Esophagus (tissue), 2 donors: Measurements from ENCODE around the gene SRC. TPM values are rescaled to one million over a fixed set of nuclear protein-coding genes. Genes with fewer than 3 reads are reported as not detected.
"Not testable (repeated sequence)": the region's sequence is repeated elsewhere in the genome, so short reads cannot be mapped to it uniquely, and the experiment has no call there.

Source experiments
- H3K27ac ChIP-seq, 2 donors: one replicate each; pipeline ENCODE4 v1.5.1; 2013; ENCODE audit warnings: low read depth in 2 of 2, mild to moderate bottlenecking in 2 of 2, inconsistent platforms in 1 of 2, low read length in 1 of 2, moderate library complexity in 1 of 2
- H3K27me3 ChIP-seq, 2 donors: one replicate each; pipeline ENCODE4 v1.6.1; 2013; ENCODE audit warnings: low read length in 2 of 2, control low read depth in 1 of 2, mild to moderate bottlenecking in 1 of 2; ENCODE audit not compliant: insufficient read depth in 2 of 2, control insufficient read depth in 1 of 2
- H3K36me3 ChIP-seq, 2 donors: one replicate each; pipeline ENCODE4 v1.6.1; 2013; ENCODE audit warnings: low read length in 1 of 2; ENCODE audit not compliant: control insufficient read depth in 2 of 2, insufficient read depth in 2 of 2
- H3K4me1 ChIP-seq, 2 donors: one replicate each; pipeline ENCODE4 v1.6.1; 2013; ENCODE audit warnings: low read length in 1 of 2; ENCODE audit not compliant: control insufficient read depth in 2 of 2, insufficient read depth in 2 of 2
- H3K4me3 ChIP-seq, 2 donors: one replicate each; pipeline ENCODE4 v1.5.1; 2013; ENCODE audit warnings: low read length in 2 of 2, mild to moderate bottlenecking in 2 of 2, low read depth in 1 of 2, moderate library complexity in 1 of 2
- H3K9me3 ChIP-seq, 2 donors: one replicate each; pipeline ENCODE4 v1.6.1; 2013; ENCODE audit warnings: mild to moderate bottlenecking in 2 of 2, low read depth in 1 of 2, low read length in 1 of 2, moderate library complexity in 1 of 2; ENCODE audit not compliant: control insufficient read depth in 2 of 2, insufficient read depth in 1 of 2
- WGBS, 2 donors: extraction: QIAGEN DNeasy Blood & Tissue Kit; methylation state at CpG; one replicate each; pipeline ENCODE4 v1.1.7; 2013; 5-methylcytosine and 5-hydroxymethylcytosine counted together
- polyA plus RNA-seq, 2 donors: library from polyadenylated mRNA; stranded (reverse); fragments of 200-250 nt; gene quantifications; one replicate each; pipeline ENCODE4 v1.2.3, GENCODE V29; 2013
- donor health status: healthy with polysubstance abuse.
- donor health status: Bipolar disorder and iron deficiency.

SRC gene
- polyA plus RNA-seq, 2 donors = 26.9 to 59.4 TPM

DNA sequence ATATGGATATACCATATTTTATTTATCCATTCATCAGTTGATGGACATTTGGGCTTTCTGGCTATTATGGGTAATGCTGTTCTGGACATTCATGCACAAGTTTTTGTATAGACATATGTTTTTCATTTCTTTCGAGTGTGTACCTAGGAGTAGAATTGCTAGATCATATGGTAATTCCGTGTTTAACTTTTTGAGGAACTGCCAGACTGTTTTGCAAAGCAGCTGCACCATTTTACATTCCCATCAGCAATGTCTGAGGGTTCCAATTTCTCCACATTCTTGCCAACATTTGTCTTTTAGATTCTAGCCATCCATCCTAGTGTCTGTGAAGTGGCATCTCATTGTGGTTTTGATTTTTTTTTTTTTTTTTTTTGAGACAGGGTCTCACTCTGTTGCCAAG lies 20.8 kb downstream of the SRC start:
- peaks cover 0 to 13% of the 10 kb centered on the region in 2 donors for H3K36me3 ChIP-seq
- no peak overlapping the region for H3K4me3 ChIP-seq
- no peaks in the 10 kb centered on the region for H3K9me3 ChIP-seq
- 50 to 62% methylated on average over 2 of the region's 2 CpGs for WGBS, 2 donors
- H3K27ac ChIP-seq = no peak overlapping the region
- no peaks in the 10 kb centered on the region for H3K4me1 ChIP-seq
- H3K27me3 ChIP-seq = no peaks in the 10 kb centered on the region

GRCh38 chr20:37369846-37370245 lies 23.9 kb downstream of the SRC start:
- H3K4me1 ChIP-seq = no peaks in the 10 kb centered on the region
- no peaks in the 10 kb centered on the region for H3K27me3 ChIP-seq
- WGBS, 2 donors = 94 to 97% methylated on average over 8 of the region's 8 CpGs
- no peak overlapping the region for H3K4me3 ChIP-seq
- H3K36me3 ChIP-seq = peaks cover 0 to 2% of the 10 kb centered on the region in 2 donors
- H3K27ac ChIP-seq = no peak overlapping the region
- no peaks in the 10 kb centered on the region for H3K9me3 ChIP-seq

DNA sequence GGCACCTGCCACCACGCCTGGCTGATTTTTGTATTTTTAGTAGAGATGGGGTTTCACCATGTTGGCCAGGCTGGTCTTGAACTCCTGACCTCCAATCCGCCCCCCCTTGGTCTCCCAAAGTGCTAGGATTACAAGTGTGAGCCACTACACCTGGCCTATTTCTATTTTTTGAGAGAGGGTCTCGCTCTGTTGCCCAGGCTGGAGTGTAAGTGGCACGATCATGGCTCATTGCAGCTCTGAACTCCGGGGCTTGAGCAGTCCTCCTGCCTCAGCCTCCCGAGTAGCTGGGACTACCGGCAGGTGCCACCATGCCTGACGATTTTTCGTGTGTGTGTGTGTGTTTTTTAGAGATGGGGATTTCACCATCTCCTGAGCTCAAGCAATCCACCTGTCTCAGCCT lies 25.9 kb downstream of the SRC start:
- 91 to 93% methylated on average over 9 of the region's 9 CpGs for WGBS, 2 donors
- H3K36me3 ChIP-seq = not testable (repeated sequence)

GRCh38 chr20:37372441-37372840 lies 26.5 kb downstream of the SRC start:
- Histone ChIP-seq H3K36me3 (no peaks in the 10 kb centered on the region), H3K4me3 (no peak overlapping the region), H3K4me1 (no peaks in the 10 kb centered on the region), H3K27ac (no peak overlapping the region), H3K27me3 (no peaks in the 10 kb centered on the region), H3K9me3 (no peaks in the 10 kb centered on the region)
- 76 to 90% methylated on average over 3 of the region's 3 CpGs for WGBS, 2 donors

More for the DNA sequence above, 25.9 kb downstream of the SRC start:
- not testable (repeated sequence) for H3K27ac ChIP-seq, H3K4me3 ChIP-seq, H3K27me3 ChIP-seq, H3K9me3 ChIP-seq, H3K4me1 ChIP-seq

GRCh38 chr20:37373020-37373598 lies 27.2 kb downstream of the SRC start:
- H3K4me3 ChIP-seq = no peak overlapping the region
- H3K4me1 ChIP-seq = no peaks in the 10 kb centered on the region
- H3K27ac ChIP-seq = no peak overlapping the region
- H3K27me3 ChIP-seq = no peaks in the 10 kb centered on the region
- no peaks in the 10 kb centered on the region for H3K36me3 ChIP-seq
- WGBS, 2 donors = 85 to 88% methylated on average over 10 of the region's 10 CpGs
- H3K9me3 ChIP-seq = no peaks in the 10 kb centered on the region

- H3K27ac ChIP-seq = no peak overlapping the region
- H3K4me3 ChIP-seq = no peak overlapping the region
- no peaks in the 10 kb centered on the region for H3K36me3 ChIP-seq
- WGBS, 2 donors = 91 to 96% methylated on average over 4 of the region's 4 CpGs
- H3K4me1 ChIP-seq = no peaks in the 10 kb centered on the region
- H3K27me3 ChIP-seq = no peaks in the 10 kb centered on the region
- no peaks in the 10 kb centered on the region for H3K9me3 ChIP-seq
Observed at GRCh38 chr20:37375227-37375626, 29.3 kb downstream of the SRC start.

DNA sequence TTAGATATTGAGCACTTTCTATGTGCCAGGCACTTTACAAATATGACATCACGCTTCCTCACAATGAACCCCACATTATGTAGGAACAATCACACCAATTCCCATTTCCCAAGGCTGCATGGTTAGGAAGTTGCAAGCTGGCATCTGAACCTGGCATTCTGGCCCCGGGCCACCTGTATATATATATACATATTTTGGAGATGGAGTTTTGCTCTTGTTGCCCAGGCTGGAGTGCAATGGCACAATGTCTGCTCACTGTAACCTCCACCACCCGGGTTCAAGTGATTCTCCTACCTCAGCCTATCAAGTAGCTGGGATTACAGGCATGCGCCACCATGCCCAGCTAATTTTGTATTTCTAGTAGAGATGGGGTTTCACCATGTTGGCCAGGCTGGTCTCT lies 30.4 kb downstream of the SRC start:
- Histone ChIP-seq H3K4me1 (no peaks in the 10 kb centered on the region), H3K9me3 (no peaks in the 10 kb centered on the region), H3K27me3 (no peaks in the 10 kb centered on the region), H3K4me3 (no peak overlapping the region), H3K27ac (no peak overlapping the region), H3K36me3 (no peaks in the 10 kb centered on the region)
- 94 to 96% methylated on average over 4 of the region's 4 CpGs for WGBS, 2 donors

DNA sequence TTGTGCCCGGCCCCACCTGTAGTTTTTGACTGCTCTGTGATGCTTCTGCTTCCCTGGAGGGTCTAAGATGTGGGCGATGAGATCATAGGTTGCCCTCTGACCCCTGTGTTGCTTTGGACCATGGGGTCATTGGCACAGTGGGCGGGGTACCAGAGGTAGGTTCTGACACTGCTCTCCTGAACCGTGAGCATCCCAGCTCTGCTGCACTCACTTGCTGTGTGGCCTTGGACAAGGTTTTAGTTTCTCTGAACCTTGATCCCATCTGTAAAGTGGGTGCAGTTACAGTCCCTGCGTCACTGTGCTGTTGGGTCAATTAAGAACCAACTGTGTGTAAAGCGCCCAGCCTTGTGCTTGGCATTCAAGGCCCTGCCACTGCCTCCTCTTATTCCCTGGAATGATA lies 30.9 kb downstream of the SRC start:
- WGBS, 2 donors = 89 to 95% methylated on average over 6 of the region's 6 CpGs
- no peaks in the 10 kb centered on the region for H3K4me1 ChIP-seq
- H3K27me3 ChIP-seq = no peaks in the 10 kb centered on the region
- no peak overlapping the region for H3K27ac ChIP-seq
- H3K4me3 ChIP-seq = no peak overlapping the region
- no peaks in the 10 kb centered on the region for H3K36me3 ChIP-seq
- H3K9me3 ChIP-seq = no peaks in the 10 kb centered on the region

GRCh38 chr20:37377346-37378081 lies 31.6 kb downstream of the SRC start:
- H3K4me3 ChIP-seq = no peak overlapping the region
- 85 to 86% methylated on average over 5 of the region's 5 CpGs for WGBS, 2 donors
- H3K4me1 ChIP-seq = no peaks in the 10 kb centered on the region
- no peaks in the 10 kb centered on the region for H3K9me3 ChIP-seq
- H3K27ac ChIP-seq = no peak overlapping the region
- no peaks in the 10 kb centered on the region for H3K27me3 ChIP-seq
- no peaks in the 10 kb centered on the region for H3K36me3 ChIP-seq

DNA sequence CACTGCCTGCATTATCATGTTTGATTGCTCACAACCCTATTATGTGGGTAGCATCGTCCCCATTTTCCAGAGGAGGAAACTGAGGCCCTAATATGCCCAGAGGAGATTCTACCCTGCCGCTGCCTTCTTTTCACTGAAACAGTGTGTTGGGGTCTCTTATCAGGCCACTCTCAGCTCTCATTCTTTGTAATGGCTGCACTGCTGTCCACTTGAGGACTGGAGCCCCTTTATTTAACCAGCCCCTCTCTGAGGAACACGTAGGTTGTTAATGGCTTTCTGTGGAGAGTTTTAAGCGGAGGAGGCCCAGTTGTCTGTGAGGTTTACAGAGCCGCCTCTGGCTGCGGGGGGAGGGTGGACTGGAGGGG lies 32.5 kb downstream of the SRC start:
- Histone ChIP-seq H3K4me1 (no peaks in the 10 kb centered on the region), H3K27ac (no peak overlapping the region), H3K4me3 (no peak overlapping the region), H3K27me3 (no peaks in the 10 kb centered on the region), H3K9me3 (no peaks in the 10 kb centered on the region), H3K36me3 (no peaks in the 10 kb centered on the region)
- WGBS, 2 donors = 92 to 95% methylated on average over 6 of the region's 6 CpGs
